Endometrial microvascular endothelial cells (primary cell): ENCODE measurements around the gene RASAL1. TPM values are rescaled to one million over a fixed set of nuclear protein-coding genes. Genes with fewer than 3 reads are reported as not detected.

Source experiments
- in situ Hi-C: cut with HindIII; loops from 2 replicates; pipeline ENCODE4 v1.10.0; 2017; ENCODE audit warnings: low sequenced_read_pairs, low pct_unique_long_range_greater_than_20kb; ENCODE audit errors: inconsistent ontology term
- total RNA-seq: library from RNA; depleted of rRNA; stranded (reverse); fragments of >200 nt; gene quantifications from one replicate; pipeline ENCODE4 v1.2.3, GENCODE V29; 2015; ENCODE audit errors: inconsistent ontology term

Gene RASAL1, protein sequence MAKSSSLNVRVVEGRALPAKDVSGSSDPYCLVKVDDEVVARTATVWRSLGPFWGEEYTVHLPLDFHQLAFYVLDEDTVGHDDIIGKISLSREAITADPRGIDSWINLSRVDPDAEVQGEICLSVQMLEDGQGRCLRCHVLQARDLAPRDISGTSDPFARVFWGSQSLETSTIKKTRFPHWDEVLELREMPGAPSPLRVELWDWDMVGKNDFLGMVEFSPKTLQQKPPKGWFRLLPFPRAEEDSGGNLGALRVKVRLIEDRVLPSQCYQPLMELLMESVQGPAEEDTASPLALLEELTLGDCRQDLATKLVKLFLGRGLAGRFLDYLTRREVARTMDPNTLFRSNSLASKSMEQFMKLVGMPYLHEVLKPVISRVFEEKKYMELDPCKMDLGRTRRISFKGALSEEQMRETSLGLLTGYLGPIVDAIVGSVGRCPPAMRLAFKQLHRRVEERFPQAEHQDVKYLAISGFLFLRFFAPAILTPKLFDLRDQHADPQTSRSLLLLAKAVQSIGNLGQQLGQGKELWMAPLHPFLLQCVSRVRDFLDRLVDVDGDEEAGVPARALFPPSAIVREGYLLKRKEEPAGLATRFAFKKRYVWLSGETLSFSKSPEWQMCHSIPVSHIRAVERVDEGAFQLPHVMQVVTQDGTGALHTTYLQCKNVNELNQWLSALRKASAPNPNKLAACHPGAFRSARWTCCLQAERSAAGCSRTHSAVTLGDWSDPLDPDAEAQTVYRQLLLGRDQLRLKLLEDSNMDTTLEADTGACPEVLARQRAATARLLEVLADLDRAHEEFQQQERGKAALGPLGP
- not detected for total RNA-seq

GRCh38 chr12:113135178-113136127, at the start of gene RASAL1:
Gene RASAL1 (minus strand): TSS chr12:113135761. CDS start chr12:113135462, 299 bp downstream.
- in situ Hi-C loops, result no loop called here

GRCh38 chr12:113184900-113185179, 49.3 kb upstream of the RASAL1 start:
- in situ Hi-C loops, result no loop called here

GRCh38 chr12:113184098-113184899, 48.7 kb upstream of the RASAL1 start:
- in situ Hi-C loops, result no loop called here

GRCh38 chr12:113183030-113183589, 47.5 kb upstream of the RASAL1 start:
- in situ Hi-C loops, result no loop called here

DNA sequence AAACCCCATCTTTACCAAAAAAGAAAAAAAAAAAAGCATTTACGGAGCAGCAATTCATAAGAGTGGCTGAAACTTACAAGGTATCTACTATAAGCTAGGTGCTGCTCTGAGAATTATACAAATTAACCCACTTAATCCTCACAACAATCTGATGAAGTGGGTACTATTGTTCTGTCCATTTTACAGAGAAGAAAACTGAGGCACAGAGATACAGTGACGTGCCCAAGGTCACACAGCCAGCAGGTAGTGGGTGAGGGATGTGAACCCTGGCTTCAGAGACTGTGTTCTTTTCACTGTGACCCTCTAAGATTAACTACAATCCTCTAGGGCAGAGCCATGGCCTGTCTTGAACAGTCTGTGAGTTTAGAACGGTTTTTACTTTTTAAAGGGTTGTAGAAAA, 46.4 kb upstream of the RASAL1 start:
- in situ Hi-C loops, result no loop called here

DNA sequence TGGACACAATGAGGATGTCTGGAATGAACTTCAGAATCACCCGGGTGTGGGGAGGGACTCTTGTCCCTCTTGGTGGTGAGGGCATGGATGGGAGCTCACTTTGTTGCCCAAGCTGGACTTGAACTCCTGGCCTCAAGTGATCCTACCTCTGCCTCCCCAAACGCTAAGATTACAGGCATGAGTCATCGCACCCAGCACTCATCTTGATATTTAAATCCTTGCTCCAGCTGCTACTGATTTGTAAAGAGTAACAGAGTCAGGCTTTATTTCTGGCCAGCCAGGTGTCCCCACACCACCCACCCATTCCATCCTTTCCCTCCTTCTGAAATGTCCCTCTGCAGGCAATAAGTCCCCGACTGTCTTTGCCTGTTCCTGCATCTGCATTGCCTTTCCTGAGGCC, 44.8 kb upstream of the RASAL1 start:
- in situ Hi-C loops, result no loop called here

DNA sequence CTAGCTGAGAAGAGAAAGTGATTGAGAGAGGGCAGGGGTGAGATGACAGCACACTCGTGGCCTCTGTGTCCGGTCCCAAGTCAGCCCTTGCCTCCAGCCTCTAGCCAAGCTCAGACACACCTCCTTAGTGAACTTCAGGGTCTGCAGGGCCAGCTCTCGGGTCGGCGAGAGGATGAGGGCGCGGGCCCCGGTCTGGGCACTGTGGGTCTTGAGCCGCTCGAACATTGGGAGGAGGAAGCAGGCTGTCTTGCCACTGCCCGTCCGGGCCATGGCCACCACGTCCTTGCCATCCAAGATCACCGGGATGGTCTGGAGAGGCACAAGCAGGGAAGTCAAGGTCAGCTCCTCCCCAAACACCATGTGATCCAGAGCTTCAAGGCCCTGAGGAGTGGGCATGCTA, 43.5 kb upstream of the RASAL1 start:
- in situ Hi-C loops, result no loop called here

DNA sequence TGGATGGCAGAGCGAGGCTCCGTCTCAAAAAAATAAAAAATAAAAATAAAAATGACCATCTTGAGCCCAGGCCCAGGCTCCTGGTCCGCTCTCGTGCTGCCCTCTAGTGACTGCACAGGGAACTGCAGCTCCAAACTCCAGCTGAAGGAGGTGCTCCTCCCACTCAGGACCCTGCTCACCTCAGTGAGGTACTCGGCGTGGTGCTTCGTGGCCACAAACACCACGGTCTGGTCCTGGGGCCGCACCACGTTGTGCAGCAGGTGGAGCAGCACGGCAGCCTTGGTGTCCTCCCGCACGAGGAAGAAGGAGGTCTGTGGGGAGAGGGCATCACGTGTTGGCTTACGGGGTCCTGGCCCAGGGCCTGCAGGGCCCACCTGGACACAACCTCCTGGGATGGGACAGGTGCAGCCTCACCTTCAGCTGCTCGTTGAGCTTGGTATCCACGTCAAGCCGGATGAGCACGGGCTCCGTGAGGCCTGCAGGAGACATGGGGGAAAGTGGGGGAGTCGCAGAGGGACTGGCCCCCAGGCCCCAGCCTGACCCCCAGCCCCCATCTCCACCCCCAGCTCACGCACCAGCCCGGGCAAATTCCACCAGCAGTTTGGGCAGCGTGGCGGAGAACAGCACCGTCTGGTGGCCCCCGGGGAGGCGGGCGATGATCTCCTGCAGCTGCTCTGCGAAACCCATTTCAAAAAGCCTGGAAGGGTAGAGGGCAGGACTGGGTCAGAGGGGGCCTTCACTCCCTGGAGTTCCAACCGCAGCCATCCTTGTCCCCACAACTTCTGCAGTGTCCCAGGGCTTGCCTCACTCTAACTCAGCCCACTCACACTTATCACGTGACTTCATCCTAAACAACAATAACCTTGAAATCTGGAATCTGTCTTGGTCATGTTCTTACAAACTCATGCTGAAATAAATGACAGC, 39.2 kb upstream of the RASAL1 start:
- in situ Hi-C loops, result loop anchor here (25.0 kb wide), 1 partner anchor 112 kb away; the partner anchor contains the start of gene DTX1

- in situ Hi-C loops, result loop anchor here (25.0 kb wide), 1 partner anchor 111 kb away; the partner anchor contains the start of gene DTX1
These were observed 37.6 kb upstream of the RASAL1 start for GRCh38 chr12:113173081-113173698.

DNA sequence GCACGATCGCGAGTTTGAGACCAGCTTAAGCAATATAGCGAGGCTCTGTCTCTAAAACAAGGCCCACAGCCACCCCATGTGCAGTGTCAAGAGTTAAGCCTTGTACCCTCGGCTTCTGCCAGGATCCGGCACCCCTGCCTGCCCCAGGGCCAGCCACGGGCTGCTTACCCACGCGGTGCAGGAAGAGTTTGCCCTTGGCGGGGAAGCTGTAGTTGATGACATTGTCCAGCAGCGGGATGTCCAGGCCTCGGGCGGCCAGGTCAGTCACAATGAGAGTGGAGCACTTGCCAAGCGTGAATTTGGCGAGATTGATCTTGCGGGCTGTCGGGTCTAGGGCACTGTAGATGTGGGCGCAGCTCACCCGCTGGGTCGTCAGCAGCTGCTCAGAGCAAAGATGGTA, 36.6 kb upstream of the RASAL1 start:
- in situ Hi-C loops, result loop anchor here (25.0 kb wide), 1 partner anchor 110 kb away; the partner anchor contains the start of gene DTX1

GRCh38 chr12:113171543-113171942, 36.0 kb upstream of the RASAL1 start:
- in situ Hi-C loops, result loop anchor here (25.0 kb wide), 1 partner anchor 109 kb away; the partner anchor contains the start of gene DTX1

DNA sequence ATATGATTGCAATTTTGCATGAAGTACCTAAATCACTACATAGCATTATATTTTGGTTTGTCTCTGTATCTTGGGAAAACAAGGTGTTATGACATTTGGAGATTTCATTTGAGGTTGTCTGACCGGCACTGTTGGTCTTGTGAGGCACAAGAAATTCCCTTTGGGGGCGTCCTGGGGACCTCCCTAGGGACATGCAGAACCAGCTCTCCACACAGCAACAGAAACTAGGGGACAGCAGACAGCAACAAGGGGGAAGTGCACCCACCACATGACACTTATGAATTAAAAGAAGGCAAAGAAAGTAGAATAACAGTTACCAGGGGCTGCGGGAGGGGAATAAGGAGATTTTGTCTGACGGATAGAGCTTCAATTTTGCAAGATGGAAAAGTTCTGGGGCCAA, 35.4 kb upstream of the RASAL1 start:
- in situ Hi-C loops, result loop anchor here (25.0 kb wide), 1 partner anchor 109 kb away; the partner anchor contains the start of gene DTX1

- in situ Hi-C loops, result loop anchor here (25.0 kb wide), 1 partner anchor 108 kb away; the partner anchor contains the start of gene DTX1
These were observed 34.9 kb upstream of the RASAL1 start for GRCh38 chr12:113170457-113170856.

DNA sequence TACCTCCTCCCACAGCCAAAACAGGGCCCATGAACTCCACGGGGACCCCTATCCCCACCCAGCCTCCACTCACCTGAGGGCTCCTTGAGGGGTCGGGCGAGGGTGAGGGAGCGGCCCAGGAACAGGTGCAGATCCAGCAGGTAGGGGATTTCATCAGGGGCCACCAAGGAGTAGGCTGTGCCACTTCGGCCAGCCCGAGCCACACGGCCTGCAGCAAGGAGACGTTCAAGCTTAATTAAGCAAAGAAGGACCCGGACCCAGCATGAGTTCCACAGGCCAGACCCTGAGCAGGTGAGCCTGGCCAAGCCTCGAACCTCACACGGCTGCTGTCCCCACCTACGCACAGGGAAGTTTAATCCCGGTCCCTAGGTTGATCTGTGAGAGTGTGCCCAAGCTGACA, 34.1 kb upstream of the RASAL1 start:
- in situ Hi-C loops, result loop anchor here (25.0 kb wide), 1 partner anchor 107 kb away; the partner anchor contains the start of gene DTX1

DNA sequence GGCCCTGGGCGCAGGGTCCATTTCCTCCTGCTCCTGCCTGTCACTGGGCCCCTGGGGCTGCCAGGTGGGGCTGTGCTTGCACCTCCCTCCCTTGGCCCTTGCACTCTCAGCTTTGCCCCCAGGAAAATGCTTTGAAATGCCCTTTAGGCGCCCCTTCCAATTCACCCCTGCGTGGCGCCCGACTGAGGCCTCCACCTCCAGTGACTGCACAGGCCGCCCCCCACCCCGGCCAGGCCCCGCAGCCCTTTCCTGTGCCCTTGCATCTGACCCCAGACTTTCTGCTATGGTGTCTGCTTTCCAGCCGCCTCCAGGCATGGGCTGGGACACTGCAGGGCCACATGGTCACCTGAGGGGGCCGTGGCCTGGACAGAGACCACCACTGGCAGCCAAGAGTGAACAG, 32.3 kb upstream of the RASAL1 start:
- in situ Hi-C loops, result loop anchor here (25.0 kb wide), 1 partner anchor 106 kb away; the partner anchor contains the start of gene DTX1
